ENCODE measurements around the gene NEU4. TPM values are rescaled to one million over a fixed set of nuclear protein-coding genes. Genes with fewer than 3 reads are reported as not detected.
"Not testable (repeated sequence)": the region's sequence is repeated elsewhere in the genome, so short reads cannot be mapped to it uniquely, and the experiment has no call there.

The NEU4 gene
- total and polyA plus RNA-seq, 11 donors, result 0.07 to 1.4 (median 0.45) TPM; not detected in 4

DNA sequence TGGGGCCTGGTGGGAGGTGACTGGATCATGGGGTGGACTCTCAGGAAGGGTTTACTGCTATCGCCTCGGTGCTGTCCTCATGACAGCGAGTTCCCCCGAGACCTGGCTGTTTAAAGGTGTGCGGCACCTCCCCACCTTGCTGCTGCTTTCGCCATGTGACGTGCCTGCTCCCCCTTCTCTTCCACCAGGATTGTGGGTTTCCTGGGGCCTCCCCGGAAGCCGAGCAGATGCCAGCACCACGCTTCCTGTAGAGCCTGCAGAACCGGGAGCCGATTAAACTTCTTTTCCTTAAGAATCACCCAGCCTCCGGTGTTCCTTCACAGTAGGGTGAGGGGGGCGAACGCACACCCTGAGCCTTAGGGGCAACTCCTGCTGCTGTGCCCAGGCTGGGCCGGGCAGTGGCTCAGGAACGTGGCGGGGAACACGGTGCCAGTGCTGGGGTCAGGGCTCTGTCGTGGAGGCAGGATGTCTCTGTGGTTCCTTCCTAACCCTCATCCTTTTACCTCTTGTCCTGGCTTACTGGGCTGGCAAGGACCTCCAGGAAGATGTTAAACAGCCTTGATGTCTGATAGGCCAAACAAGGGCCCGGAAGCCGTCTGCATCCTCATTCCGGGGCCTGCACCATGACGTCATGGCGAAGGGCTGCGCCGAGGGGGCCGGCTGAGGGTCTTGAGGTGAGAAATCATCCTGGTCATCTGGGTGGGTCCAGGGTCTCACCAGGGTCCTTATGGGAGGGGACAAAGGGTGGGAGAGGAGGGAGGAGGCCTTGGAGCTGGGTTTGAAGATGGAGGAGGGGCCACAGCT, 12.7 kb downstream of the NEU4 start:
- H3K9me3 ChIP-seq, result peaks cover 0 to 5% (median 0%) of the 10 kb centered on the region in 12 donors
- ATAC-seq, result peak in 2 of 4 donors; percentile 20 to 83
- peak in 1 of 5 donors; percentile 26 for DNase-seq
- no peaks in the 10 kb centered on the region for H3K36me3 ChIP-seq
- H3K4me3 ChIP-seq, result peak overlapping the region in 9 of 12 donors; percentile 14 to 37 (median 20)
- H3K27ac ChIP-seq, result peak overlapping the region in 5 of 12 donors; percentile 5 to 67 (median 25)
- no peak for TF ChIP-seq POLR2A (IDR thresholded peaks at IDR 0.05)
- TF ChIP-seq, protein P1, sequence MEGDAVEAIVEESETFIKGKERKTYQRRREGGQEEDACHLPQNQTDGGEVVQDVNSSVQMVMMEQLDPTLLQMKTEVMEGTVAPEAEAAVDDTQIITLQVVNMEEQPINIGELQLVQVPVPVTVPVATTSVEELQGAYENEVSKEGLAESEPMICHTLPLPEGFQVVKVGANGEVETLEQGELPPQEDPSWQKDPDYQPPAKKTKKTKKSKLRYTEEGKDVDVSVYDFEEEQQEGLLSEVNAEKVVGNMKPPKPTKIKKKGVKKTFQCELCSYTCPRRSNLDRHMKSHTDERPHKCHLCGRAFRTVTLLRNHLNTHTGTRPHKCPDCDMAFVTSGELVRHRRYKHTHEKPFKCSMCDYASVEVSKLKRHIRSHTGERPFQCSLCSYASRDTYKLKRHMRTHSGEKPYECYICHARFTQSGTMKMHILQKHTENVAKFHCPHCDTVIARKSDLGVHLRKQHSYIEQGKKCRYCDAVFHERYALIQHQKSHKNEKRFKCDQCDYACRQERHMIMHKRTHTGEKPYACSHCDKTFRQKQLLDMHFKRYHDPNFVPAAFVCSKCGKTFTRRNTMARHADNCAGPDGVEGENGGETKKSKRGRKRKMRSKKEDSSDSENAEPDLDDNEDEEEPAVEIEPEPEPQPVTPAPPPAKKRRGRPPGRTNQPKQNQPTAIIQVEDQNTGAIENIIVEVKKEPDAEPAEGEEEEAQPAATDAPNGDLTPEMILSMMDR (IDR thresholded peaks at IDR 0.05), result no peak
- WGBS, 4 donors, result 58 to 66% (median 63%) methylated on average over 25 to 28 of the region's 28 CpGs
- H3K4me1 ChIP-seq, result peaks cover 0 to 17% (median 0%) of the 10 kb centered on the region in 12 donors
- H3K27me3 ChIP-seq, result no peaks in the 10 kb centered on the region
- intact Hi-C loops (cut with DNase I), result no loop called here

DNA sequence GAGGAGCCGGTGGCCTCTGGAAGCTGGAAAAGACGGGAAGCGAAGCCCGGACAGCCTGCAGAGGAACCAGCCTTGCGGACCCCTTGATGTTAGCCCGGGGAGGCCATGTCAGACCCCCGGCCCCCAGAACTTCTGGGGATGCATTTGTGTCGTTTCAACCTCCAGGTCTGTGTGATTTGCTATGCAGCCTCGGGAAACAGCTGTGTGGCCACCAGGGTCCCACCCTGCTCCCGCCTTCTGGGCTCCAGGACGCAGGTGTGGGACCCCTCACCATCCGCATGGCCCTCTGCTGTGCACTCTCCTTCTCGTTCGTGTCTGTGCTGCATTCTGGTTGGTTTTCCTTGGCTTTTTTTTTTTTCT, 13.3 kb downstream of the NEU4 start:
- DNase-seq (no peak), ATAC-seq (no peak)
- peak overlapping the region in 1 of 12 donors; percentile 67 for H3K27ac ChIP-seq
- H3K27me3 ChIP-seq, result no peaks in the 10 kb centered on the region
- intact Hi-C loops (cut with DNase I), result no loop called here
- no peaks in the 10 kb centered on the region for H3K36me3 ChIP-seq
- H3K9me3 ChIP-seq, result peaks cover 0 to 11% (median 2%) of the 10 kb centered on the region in 12 donors
- TF ChIP-seq POLR2A (IDR thresholded peaks at IDR 0.05), result no peak
- TF ChIP-seq, protein P1 (IDR thresholded peaks at IDR 0.05), result no peak
- peak overlapping the region in 4 of 12 donors; percentile 15 to 31 (median 21) for H3K4me3 ChIP-seq
- H3K4me1 ChIP-seq, result peaks cover 0 to 13% (median 0%) of the 10 kb centered on the region in 12 donors
- WGBS, 4 donors, result 71 to 76% (median 74%) methylated on average over 14 of the region's 14 CpGs

DNA sequence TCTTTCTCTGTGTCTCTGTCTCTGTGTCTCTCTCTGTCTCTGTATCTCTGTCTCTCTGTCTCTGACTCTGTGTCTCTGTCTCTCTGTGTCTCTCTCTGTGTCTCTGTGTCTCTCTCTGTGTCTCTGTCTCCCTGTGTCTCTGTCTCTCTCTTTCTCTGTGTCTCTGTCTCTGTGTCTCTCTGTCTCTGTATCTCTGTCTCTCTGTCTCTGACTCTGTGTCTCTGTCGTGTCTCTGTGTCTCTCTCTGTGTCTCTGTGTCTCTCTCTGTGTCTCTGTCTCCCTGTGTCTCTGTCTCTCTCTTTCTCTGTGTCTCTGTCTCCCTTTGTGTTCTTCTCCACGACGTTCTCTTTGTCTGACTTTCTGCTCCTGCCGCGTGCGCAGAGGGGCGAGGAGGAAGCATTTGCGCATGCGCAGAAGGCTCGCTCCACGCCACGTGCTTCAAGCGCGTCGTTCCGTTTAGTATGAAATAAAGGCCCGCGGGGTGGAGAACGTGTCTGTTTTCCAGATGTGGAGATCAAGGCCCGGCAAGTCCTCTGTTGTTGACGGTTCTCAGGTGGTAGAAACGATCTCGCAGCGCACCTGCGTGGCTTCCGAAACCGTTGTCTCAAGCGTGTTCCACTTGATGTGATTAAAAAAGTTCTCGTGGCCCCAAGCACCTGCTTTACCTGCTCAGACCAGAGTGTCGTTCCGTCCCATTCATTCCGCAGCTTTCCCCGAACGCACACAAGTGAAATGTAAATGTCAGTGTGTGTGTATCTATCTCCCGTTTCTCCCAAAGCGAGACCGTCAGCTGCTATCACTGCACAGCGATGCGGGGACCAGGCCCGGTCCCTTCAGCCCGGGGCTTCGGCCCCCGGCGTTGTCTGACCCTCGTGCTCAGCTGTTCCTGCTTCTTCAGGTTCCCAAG, 14.8 kb downstream of the NEU4 start:
- H3K4me3 ChIP-seq; intact Hi-C loops (cut with DNase I); H3K4me1 ChIP-seq; H3K27ac ChIP-seq; ATAC-seq; H3K36me3 ChIP-seq; H3K27me3 ChIP-seq: not testable (repeated sequence)
- peaks cover 0 to 19% (median 7%) of the 10 kb centered on the region in 12 donors for H3K9me3 ChIP-seq
- WGBS, 4 donors, result 87 to 89% (median 87%) methylated on average over 45 of the region's 45 CpGs
- peak in 1 of 5 donors; percentile 35 for DNase-seq

DNA sequence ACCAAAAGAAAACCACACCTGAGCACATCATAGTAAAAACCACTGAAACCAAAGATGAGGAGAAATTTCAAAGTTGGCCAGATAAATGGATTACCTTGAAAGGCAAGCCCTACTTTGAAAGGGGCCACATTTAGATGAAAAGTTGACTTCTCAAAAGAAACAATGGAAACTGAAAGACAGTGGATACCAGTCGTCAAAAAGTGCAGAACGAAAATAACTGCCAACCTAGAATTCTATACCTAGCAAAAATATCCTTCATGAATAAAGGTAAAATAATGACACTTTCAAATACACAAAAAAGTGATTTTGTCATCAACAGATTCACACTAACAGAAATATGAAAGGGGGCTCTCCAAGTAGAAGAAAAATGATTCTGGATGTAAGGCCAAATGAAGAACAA, 18.4 kb downstream of the NEU4 start:
- peaks cover 0 to 5% (median 0%) of the 10 kb centered on the region in 9 donors for H3K27me3 ChIP-seq
- intact Hi-C loops (cut with DNase I), result no loop called here
- H3K4me3 ChIP-seq, result no peak overlapping the region
- no peaks in the 10 kb centered on the region for H3K4me1 ChIP-seq
- peaks cover 0 to 19% (median 7%) of the 10 kb centered on the region in 12 donors for H3K9me3 ChIP-seq
- H3K36me3 ChIP-seq, result no peaks in the 10 kb centered on the region
- DNase-seq (no peak), ATAC-seq (no peak)
- 81 to 83% (median 83%) methylated on average over 2 of the region's 2 CpGs for WGBS, 4 donors
- no peak overlapping the region for H3K27ac ChIP-seq
- TF ChIP-seq, protein P1 (IDR thresholded peaks at IDR 0.05), result no peak
- no peak for TF ChIP-seq POLR2A (IDR thresholded peaks at IDR 0.05)

All from heart left ventricle (tissue), 16 donors.